ENCODE data around the gene GPR42.

GRCh38 chr19:35388277-35389054, 17.6 kb downstream of the GPR42 start:
- TF ChIP-seq CTCF (IDR thresholded peaks at IDR 0.05): no peak
- TF ChIP-seq CHD2 (IDR thresholded peaks at IDR 0.05; ENCODE audit: low read length, partially characterized antibody): no peak
- TF ChIP-seq USF2 (IDR thresholded peaks at IDR 0.05): no peak
- TF ChIP-seq KDM1A (IDR thresholded peaks at IDR 0.05; ENCODE audit: low read depth): no peak
- TF ChIP-seq POLR2A (IDR thresholded peaks at IDR 0.05; ENCODE audit: low read length): no peak
- no peak for TF ChIP-seq SREBF2 (IDR thresholded peaks at IDR 0.05)
- TF ChIP-seq CBX2 (IDR thresholded peaks at IDR 0.05; ENCODE audit: borderline replicate concordance, low read depth): no peak
- no peak for TF ChIP-seq ESRRA (IDR thresholded peaks at IDR 0.05; ENCODE audit: borderline replicate concordance, low read length)
- no peak for TF ChIP-seq RAD21 (conservative IDR thresholded peaks at IDR 0.05 in 1 of 2, IDR thresholded peaks at IDR 0.05 in 1 of 2)
- TF ChIP-seq EHMT2 (IDR thresholded peaks at IDR 0.05; ENCODE audit: low read depth): no peak
- TF ChIP-seq MAZ (IDR thresholded peaks at IDR 0.05; ENCODE audit: borderline replicate concordance, low read depth, low read length): no peak
- TF ChIP-seq CEBPB (IDR thresholded peaks at IDR 0.05): no peak
- TF ChIP-seq JUN (IDR thresholded peaks at IDR 0.05): no peak
- TF ChIP-seq REST (IDR thresholded peaks at IDR 0.05): no peak
